HG02840 (cell line): ENCODE results near the gene MRC1.

Experiments
- ATAC-seq: cut with Tn5 transposase; IDR thresholded peaks from one replicate; pipeline ENCODE4 v1.9.1; 2021; ENCODE audit warnings: mild to moderate bottlenecking, moderate library complexity, moderate number of reproducible peaks; ENCODE audit not compliant: unreplicated experiment, low FRiP score

MRC1 gene

GRCh38 chr10:17808971-17809841 is at the start of gene MRC1:
TSS of gene MRC1 (plus strand) at chr10:17809348. CDS start at chr10:17809466, 118 bp downstream.
- ATAC-seq: no peak

- ATAC-seq: no peak
Observed at GRCh38 chr10:17764142-17764541, 45.0 kb upstream of the MRC1 start.

GRCh38 chr10:17765602-17766001 is 43.5 kb upstream of the MRC1 start:
- ATAC-seq: no peak

GRCh38 chr10:17766731-17767130 is 42.4 kb upstream of the MRC1 start:
- no peak for ATAC-seq

- ATAC-seq: no peak
Observed at GRCh38 chr10:17768496-17768895, 40.7 kb upstream of the MRC1 start.

- no peak for ATAC-seq
Observed at GRCh38 chr10:17768957-17769356, 40.2 kb upstream of the MRC1 start.

- no peak for ATAC-seq
Observed at GRCh38 chr10:17771017-17771416, 38.1 kb upstream of the MRC1 start.

- ATAC-seq: no peak
Observed at GRCh38 chr10:17779784-17780183, 29.4 kb upstream of the MRC1 start.

GRCh38 chr10:17780727-17781126 is 28.4 kb upstream of the MRC1 start:
- no peak for ATAC-seq

- no peak for ATAC-seq
Observed at GRCh38 chr10:17781856-17782255, 27.3 kb upstream of the MRC1 start.

- no peak for ATAC-seq
Observed at GRCh38 chr10:17782921-17783665, 26.1 kb upstream of the MRC1 start.

GRCh38 chr10:17783751-17784150 is 25.4 kb upstream of the MRC1 start:
- ATAC-seq: no peak

- ATAC-seq: no peak
Observed at GRCh38 chr10:17784688-17785087, 24.5 kb upstream of the MRC1 start.

GRCh38 chr10:17785276-17785930 is 23.7 kb upstream of the MRC1 start:
- no peak for ATAC-seq

GRCh38 chr10:17787087-17787961 is 21.8 kb upstream of the MRC1 start:
- ATAC-seq: no peak

- no peak for ATAC-seq
Observed at GRCh38 chr10:17788646-17789045, 20.5 kb upstream of the MRC1 start.

GRCh38 chr10:17789396-17789795 is 19.8 kb upstream of the MRC1 start:
- ATAC-seq: no peak

GRCh38 chr10:17790651-17791050 is 18.5 kb upstream of the MRC1 start:
- ATAC-seq: no peak

- ATAC-seq: no peak
Observed at GRCh38 chr10:17792991-17793390, 16.2 kb upstream of the MRC1 start.
